Retinal pigment epithelial cell (primary cell): ENCODE results near the gene CIZ1.
A peak's percentile ranks its signal among the peaks of the same experiment; 100 is the strongest.

Source experiments
- DNase-seq: peaks from one replicate; pipeline ENCODE4 v3.0.0-alpha.2; 2010; ENCODE audit warnings: low read depth
- H3K4me3 ChIP-seq: 2 replicates; pipeline ENCODE4 v1.5.1; 2011; ENCODE audit warnings: mild to moderate bottlenecking, low read length, control low read depth, moderate library complexity
- CTCF ChIP-seq: conservative IDR thresholded peaks from 2 replicates; pipeline ENCODE4 v1.5.1; 2011; ENCODE audit warnings: low read depth, low read length, control low read depth, inconsistent platforms

CIZ1 gene

DNA sequence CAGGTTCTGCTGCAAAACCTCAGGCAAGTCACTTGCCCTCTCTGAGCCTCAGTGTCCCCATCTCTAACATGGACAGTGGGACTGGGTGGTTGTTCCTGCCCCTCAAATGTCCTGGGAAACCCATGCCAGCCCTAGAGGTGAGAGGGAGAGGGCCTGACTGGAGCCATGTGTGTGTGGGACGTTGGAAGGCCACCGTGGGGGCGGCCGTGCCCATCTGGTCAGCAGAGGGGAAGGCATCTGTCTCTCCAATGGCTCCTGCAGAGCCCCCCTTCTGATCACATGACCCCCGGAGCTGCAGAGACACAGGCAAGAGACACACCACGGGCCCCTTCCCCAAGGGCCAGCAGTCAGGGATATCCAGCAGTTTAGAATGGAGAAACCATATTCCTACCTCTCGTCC lies 13.5 kb upstream of the CIZ1 start:
- DNase-seq = no peak
- no peak for TF ChIP-seq CTCF
- no peak overlapping the region for H3K4me3 ChIP-seq

DNA sequence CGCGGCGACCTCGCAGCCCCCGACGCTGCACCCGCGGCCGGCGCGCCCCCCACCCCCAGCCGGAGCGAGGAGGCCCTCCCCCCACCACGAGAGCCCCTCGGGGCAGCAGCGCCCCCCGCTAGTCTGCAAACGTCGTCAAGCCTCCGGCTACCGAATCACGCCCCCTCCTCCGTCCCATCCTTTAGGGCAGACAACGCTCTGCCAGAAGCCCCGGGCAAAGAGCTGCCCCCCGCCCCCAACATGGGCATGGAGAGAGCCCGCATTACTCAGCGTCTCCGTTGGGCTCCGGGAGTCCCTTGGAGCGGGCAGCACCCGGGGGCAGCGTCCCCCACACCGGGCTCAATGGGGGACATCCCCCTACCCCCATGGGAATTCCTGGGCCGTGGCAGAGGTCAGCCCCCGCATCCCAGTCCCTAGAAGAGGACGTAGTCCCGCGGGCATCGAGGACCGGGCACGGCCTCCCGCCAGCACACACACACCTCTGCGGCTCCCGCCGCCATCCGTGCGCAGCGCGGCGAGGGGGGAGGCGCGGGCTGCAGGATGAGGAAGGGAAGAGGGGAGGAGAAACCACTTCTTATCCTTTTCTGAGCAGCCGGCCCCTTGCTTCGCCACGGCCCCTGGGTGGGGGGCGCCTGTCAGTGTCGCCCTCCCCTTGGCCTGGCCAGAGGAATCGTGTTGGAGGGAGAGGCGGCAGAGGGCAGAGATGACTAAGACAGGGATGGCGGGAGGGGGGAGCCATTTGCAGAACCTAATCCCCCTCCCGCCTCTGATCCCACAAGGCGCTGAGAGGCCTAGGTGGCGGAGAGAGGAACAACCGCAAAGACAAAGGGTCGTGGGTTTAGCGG lies 12.6 kb upstream of the CIZ1 start:
- DNase-seq = no peak
- TF ChIP-seq CTCF = no peak
- peak overlapping the region; percentile 68 for H3K4me3 ChIP-seq

- peak within 1 kb of the TSS; percentile 68 for H3K4me3 ChIP-seq
- TF ChIP-seq CTCF = peak; percentile 56
- DNase-seq = no peak
Measured at GRCh38 chr9:128203024-128203706, 11.8 kb upstream of the CIZ1 start, which contains the start of gene DNM1. Gene DNM1 (plus strand): TSS chr9:128203379. CDS start chr9:128203471, 92 bp downstream.

DNA sequence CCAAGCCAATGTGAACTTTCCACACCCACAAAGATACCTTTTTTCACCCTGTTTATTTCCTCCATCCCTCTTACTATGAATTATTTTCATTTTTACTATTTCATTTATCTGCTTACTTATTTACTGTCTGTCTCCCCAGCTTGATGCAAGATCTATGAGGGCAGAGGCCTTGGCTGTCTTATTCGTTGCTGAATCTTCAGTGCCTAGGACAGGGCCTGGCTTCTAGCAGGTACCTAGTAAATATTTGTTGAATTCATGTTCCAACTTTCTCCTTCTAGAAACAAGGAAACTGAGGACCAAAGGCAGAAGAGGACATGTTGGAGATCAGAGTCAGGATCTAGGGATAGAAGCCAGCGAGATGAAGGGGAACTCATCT lies 11.3 kb upstream of the CIZ1 start:
- DNase-seq = no peak
- no peak for TF ChIP-seq CTCF
- H3K4me3 ChIP-seq = no peak overlapping the region

DNA sequence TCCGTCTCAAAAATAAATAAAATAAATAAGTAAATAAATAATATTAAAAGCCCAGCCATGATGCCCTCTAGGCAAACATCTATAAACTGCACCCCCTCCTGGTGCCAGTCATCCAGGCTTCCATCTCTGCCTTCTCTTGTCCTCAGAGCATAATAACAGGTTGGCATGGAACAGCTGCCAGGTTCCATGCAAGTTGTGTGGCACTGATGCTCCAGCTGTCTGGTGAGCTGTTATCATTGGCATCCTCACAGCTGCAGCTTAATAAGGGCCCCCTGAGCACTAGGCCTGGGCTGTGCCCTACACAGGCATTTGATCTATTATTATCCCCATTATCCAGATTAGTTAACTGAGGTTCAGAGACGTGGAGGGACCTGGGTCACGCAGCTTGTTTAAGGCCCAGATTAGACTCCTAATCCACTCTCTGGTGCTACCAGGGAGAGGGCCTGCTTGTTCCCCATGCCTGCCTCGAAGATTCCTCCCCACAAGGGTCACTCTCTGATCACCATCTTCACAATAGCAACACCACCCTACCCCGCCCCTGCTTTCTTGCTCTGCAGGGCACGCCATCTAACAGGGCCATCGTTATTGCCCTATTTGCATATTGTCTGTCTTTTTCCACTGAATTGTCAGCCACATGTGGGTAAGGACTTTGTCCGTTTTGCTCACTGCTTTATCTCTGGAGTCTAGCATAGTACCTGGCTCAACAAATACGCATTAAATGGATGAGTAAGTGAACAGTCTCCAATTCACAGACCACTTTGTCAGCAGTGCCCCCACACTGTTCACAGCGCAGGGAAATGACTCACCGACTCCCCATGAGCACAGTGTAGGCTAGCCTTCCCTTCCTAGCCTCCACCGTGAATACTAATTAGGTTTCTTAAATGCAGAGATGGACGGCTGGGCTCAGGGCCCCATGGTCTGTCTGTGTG lies 10.3 kb upstream of the CIZ1 start:
- H3K4me3 ChIP-seq = no peak overlapping the region
- TF ChIP-seq CTCF = no peak

GRCh38 chr9:128193469-128194096 lies 2.2 kb upstream of the CIZ1 start:
- TF ChIP-seq CTCF = no peak
- H3K4me3 ChIP-seq = no peak overlapping the region
- DNase-seq = no peak

More for the DNA sequence above, 10.3 kb upstream of the CIZ1 start:
- DNase-seq = no peak
